HG02678 (cell line): Measurements from ENCODE around the gene MACROH2A1.

Experiments used
- ATAC-seq: cut with Tn5 transposase; IDR thresholded peaks from one replicate; pipeline ENCODE4 v1.9.1; 2021; ENCODE audit warnings: mild to moderate bottlenecking, moderate library complexity; ENCODE audit not compliant: unreplicated experiment

The MACROH2A1 gene

GRCh38 chr5:135357685-135358084 lies 41.3 kb downstream of the MACROH2A1 start:
- no peak for ATAC-seq

GRCh38 chr5:135356522-135357318 lies 42.3 kb downstream of the MACROH2A1 start:
- no peak for ATAC-seq

- no peak for ATAC-seq
These were observed 43.9 kb downstream of the MACROH2A1 start for GRCh38 chr5:135355169-135355568.

- ATAC-seq, result no peak
These were observed 44.9 kb downstream of the MACROH2A1 start for GRCh38 chr5:135353952-135354721.

GRCh38 chr5:135350536-135350935 lies 48.5 kb downstream of the MACROH2A1 start:
- ATAC-seq, result no peak

- ATAC-seq, result no peak
These were observed 49.1 kb downstream of the MACROH2A1 start for GRCh38 chr5:135349886-135350285.

- no peak for ATAC-seq
These were observed 49.6 kb downstream of the MACROH2A1 start for GRCh38 chr5:135349451-135349850.

GRCh38 chr5:135348918-135349317 lies 50.1 kb downstream of the MACROH2A1 start:
- ATAC-seq, result no peak

- no peak for ATAC-seq
These were observed 51.6 kb downstream of the MACROH2A1 start for GRCh38 chr5:135347392-135347791.

- ATAC-seq, result no peak
These were observed 52.9 kb downstream of the MACROH2A1 start for GRCh38 chr5:135345956-135346731.

GRCh38 chr5:135344349-135344748 lies 54.7 kb downstream of the MACROH2A1 start:
- ATAC-seq, result no peak

GRCh38 chr5:135343413-135343812 lies 55.6 kb downstream of the MACROH2A1 start:
- no peak for ATAC-seq

- no peak for ATAC-seq
These were observed 56.5 kb downstream of the MACROH2A1 start for GRCh38 chr5:135342551-135342875.

- ATAC-seq, result no peak
These were observed 57.1 kb downstream of the MACROH2A1 start for GRCh38 chr5:135341696-135342550.

- no peak for ATAC-seq
These were observed 57.9 kb downstream of the MACROH2A1 start for GRCh38 chr5:135341016-135341666.

GRCh38 chr5:135340568-135340967 lies 58.5 kb downstream of the MACROH2A1 start:
- no peak for ATAC-seq

GRCh38 chr5:135339623-135340022 lies 59.4 kb downstream of the MACROH2A1 start:
- ATAC-seq, result no peak

GRCh38 chr5:135339189-135339588 lies 59.8 kb downstream of the MACROH2A1 start:
- ATAC-seq, result no peak

- ATAC-seq, result no peak
These were observed 62.0 kb downstream of the MACROH2A1 start for GRCh38 chr5:135337064-135337463.
